Right ventricle myocardium superior (tissue), 1 donor: ENCODE measurements around the gene NT5C3B. TPM values are rescaled to one million over a fixed set of nuclear protein-coding genes. Genes with fewer than 3 reads are reported as not detected.
"Not testable (repeated sequence)": the region's sequence is repeated elsewhere in the genome, so short reads cannot be mapped to it uniquely, and the experiment has no call there.

Source experiments
- ATAC-seq: fragments of 200-7000 bp; cut with Tn5 transposase; one replicate; pipeline ENCODE4 v1.9.1; 2020; ENCODE audit warnings: mild to moderate bottlenecking; ENCODE audit not compliant: poor library complexity
- DNase-seq: peaks from one replicate; pipeline ENCODE4 v3.0.0-alpha.2; 2020
- intact Hi-C: fragments of 100-400 bp; cut with DNase I; formaldehyde crosslinking; loops from one replicate; pipeline ENCODE4 v1.11.2; 2022
- long read RNA-seq: library from polyadenylated mRNA; unstranded; transcript quantifications from one replicate; pipeline ENCODE4 v2.0.0, GENCODE V29; 2021
- total RNA-seq: library from RNA; stranded (reverse); fragmentation: NEBNext Ultra II Directional; extraction: Animal tissue kit (Norgen Biotek cat#: 25700); gene quantifications from one replicate; pipeline ENCODE4 v1.2.1, GENCODE V29; 2021
- donor health status: DM: no; HTN: yes; CAD: no; lungs with severe emphysema.

The NT5C3B gene
- total RNA-seq, result 14.7 TPM
- long read RNA-seq, transcript NT5C3B-216 (8 exons, 1,534 nt), result major isoform, 19 of 28 reads
- long read RNA-seq, partial matches to known transcripts, result 1 of 28 reads
- long read RNA-seq, other reads (novel, unspliced or antisense), result 2 of 28 reads

DNA sequence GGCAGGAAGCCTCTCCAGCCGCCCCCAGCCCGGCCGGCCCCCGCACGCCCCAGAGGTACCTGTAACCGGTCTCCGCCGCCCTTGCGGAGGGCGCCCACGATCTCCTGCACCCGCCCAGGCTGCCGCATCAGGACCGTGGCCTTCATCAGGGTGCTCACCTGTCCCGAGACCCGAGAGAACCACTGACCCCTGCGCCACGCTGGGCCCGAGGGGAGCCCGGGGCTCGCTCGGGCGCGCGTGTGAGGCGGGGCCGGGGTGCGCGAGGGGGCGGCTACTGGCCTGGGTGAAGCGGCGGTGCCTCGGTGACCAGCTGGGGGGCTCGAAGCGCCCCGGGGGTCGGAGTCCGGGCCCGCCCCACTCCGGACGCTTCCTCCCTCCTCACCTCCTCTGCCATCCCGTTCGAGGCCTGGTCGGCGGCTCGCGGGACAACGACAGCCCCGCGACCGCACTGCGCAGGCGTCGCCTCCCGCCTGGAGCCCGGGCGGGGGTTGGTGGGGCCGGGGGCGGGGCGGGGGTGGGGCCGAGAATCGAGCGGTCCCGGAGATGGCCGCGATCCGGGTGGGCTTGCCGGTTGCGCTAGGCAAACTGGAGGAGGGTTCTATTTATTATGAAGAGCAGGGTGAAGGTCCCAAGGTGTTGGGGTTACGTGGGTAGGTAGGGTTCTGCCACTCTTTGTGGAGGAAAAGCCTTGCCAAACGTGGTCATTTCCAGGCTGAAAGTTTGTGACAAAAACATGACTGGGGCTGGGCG lies at the start of gene NT5C3B:
NT5C3B (minus strand) TSS at position 433 of the 750 bp plus-strand sequence; CDS start at position 394, 39 bp downstream.
- DNase-seq, result peak; percentile 80
- ATAC-seq, result peak; percentile 98
- intact Hi-C loops, result no loop called here

DNA sequence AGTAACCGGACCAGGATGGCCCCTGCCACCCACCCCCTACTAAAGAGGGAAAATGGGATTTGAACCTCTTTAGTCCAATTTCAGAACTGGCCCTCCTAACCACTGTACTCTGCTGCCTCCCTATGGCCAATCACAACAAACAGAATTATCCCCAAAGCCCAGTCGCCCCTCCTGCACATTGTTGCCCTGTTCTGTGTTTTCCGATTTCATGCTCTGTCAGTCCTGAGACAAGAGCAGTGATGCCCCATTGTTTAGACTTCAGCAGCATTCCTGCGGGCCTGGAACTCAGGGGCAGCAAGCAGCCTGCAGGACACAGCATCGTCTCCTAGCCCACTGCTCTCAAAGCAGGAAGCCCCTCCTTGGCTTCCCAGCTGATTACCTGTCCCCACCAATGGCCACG lies 49.7 kb upstream of the NT5C3B start:
- intact Hi-C loops, result loop anchor here (10.0 kb wide), 1 partner anchor 151 kb away; the partner anchor contains the start of gene HAP1
- DNase-seq (no peak), ATAC-seq (no peak)

DNA sequence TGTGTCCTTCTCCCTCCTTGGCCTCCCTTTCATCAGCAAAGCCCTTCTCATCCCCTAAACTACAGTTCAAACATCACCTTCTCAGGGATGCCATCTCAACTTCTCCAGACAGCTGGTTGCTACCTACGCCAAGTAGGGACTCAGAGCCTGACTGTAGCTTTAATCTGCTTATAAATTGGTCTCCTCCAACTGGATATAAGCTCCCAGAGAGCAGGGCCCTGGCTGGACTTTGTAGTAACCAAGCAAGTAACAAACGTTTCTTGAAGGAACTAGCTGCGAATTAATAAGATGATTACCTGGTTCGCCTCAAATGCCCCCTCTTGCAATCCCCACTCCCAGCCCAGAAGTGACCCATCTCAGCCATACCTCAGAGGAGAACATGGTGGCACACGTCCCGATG lies 46.7 kb upstream of the NT5C3B start:
- ATAC-seq (no peak), DNase-seq (no peak)
- intact Hi-C loops, result loop anchor here (10.0 kb wide), 1 partner anchor 148 kb away; the partner anchor contains the start of gene HAP1

DNA sequence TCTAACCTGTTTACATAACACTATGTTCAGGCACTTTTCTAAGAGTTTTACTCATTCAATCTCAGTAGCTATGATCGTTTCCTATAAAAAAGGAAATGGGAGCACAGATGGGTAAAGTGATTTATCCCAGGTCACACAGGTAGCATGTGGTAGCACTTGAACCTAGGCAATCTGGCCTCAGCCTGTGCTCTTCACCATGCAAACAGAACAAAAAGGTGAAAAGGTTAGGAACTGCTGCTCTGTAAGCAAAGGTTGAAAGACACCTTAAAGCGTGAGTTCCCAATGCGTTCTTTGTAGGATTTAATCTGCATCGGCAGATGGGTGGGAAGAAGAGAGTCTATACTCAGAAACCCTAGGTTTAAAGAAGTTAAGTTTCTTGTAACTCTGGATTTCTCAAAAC lies 44.1 kb upstream of the NT5C3B start:
- DNase-seq (no peak), ATAC-seq (no peak)
- intact Hi-C loops, result loop anchor here (10.0 kb wide), 1 partner anchor 145 kb away; the partner anchor contains the start of gene HAP1

DNA sequence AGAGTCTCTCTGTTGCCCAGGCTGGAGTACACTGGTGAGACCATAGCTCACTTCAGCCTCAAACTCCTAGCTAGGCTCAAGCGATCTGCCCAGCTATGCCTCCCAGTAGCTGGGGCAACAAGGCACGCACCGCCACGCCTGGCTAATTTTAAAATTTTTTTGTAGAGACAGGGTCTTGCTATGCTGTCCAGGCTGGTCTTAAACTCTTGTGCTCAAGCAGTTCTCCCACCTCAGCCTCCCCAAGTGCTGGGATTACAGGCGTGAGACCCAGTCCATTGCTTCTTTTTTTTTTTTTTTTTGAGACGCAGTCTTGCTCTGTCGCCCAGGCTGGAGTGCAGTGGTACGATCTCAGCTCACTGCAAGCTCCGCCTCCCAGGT lies 38.2 kb upstream of the NT5C3B start:
- ATAC-seq, DNase-seq, intact Hi-C loops: not testable (repeated sequence)

DNA sequence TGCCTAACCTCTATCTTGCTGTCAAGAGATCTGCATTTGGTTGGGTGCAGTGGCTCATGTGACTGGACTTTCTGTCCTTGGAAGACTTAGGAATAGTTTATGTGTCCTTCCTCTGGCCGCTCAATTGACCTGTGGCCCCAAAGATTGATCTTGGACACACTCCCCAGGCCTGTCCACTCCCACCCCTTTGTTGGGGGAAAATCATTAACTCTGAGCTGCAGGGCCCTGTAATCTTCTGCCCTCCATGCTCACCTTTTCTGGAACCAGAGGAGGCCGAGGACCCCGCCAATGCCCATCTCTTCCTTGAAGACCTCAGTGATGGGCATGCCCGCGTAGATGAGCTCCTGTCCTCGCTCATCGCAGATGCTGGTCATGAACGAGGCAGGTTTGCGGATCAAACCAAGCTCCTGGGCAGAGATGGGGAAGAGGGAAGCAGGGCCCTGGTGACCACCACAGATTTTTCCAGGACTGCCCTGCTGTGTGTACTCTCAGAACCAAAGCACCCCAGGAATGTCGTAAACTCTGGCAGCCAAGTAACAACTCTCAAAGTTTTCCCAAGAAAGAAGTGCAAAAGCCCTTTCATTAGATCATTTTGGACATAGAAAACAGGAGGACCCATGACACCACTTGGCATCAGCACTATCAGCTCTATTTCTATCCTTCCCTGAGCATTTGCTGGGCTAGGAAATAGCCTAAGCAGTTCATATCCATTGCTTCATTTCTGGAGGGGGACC lies 37.7 kb upstream of the NT5C3B start:
- intact Hi-C loops, result no loop called here
- ATAC-seq (no peak), DNase-seq (no peak)

DNA sequence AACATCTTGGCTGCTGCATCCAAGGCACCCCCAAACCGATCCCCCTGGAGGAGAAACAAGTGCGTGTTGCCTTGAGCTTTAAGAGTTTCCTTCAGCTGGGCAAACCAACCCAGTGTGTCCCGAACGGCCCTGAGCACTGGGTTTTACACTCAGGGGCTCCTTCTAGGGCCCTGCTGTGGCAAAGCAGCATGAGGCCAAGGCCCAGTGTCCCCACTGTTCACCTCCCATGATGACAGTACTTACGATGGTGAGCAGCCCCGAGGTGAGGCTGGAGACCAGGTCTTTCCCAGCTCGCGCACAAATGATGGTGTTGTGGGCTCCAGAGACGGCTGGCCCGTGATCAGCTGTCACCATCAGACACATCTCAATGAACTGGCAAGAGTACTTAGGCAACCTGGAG lies 35.8 kb upstream of the NT5C3B start:
- intact Hi-C loops, result no loop called here
- ATAC-seq, result no peak
- DNase-seq, result no peak

DNA sequence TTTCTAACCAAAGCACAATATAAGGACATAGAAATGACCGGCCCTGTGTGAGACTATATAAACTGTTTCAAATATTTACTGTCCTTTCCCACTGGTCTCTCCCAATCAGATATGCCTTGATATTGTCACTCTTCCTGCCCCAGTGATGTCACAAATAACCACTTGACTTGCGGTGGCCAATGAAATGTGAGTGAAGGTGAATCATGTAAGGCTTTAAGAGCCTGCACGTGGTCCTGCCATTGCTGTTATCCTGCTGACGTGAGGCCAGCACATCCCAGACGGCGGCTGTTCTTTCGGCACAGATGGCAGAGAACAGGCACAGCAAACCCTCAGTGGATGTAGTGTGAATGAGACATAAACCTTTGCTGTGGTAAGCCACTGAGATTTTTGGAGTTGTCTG lies 34.6 kb upstream of the NT5C3B start:
- intact Hi-C loops, result no loop called here
- DNase-seq, result no peak
- ATAC-seq, result no peak

DNA sequence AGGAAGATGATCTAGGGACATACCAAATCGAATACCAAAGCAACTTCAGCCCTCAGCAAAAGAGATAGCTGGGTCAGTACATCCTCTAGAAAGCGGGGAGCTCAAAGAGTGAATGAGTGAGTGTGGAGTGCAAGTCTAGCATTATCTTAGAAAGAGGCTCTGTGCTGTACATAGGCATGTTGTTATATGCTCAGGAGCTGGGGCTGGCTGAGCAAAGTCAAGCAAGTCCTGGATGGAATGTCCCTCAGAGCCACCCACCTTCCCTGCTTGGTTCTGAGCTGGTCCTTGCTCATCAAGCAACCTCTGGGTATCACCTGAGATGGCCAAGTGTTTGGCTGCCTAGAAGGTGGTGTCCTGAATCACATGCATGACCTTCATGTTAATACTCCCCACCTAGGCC lies 34.1 kb upstream of the NT5C3B start:
- DNase-seq (no peak), ATAC-seq (no peak)
- intact Hi-C loops, result no loop called here

DNA sequence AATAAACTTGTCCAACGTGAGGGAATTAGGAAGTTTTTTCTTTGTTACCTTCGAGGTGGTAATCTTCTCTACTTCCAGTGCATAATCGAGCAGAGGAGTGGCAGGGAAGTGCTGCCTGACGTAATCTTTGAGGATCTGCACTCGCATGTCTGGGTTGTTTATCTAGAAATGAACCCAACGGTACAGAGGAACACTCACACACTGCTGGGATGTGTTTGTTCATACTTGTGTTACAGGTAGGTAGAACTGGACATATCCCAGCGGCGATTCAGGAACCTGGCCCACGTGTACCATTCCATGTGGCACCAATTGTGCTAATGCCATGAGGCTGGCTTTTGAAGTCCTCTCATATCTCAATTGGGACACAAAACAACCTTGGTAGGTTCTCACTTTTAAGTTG lies 33.4 kb upstream of the NT5C3B start:
- ATAC-seq (no peak), DNase-seq (no peak)
- intact Hi-C loops, result no loop called here

DNA sequence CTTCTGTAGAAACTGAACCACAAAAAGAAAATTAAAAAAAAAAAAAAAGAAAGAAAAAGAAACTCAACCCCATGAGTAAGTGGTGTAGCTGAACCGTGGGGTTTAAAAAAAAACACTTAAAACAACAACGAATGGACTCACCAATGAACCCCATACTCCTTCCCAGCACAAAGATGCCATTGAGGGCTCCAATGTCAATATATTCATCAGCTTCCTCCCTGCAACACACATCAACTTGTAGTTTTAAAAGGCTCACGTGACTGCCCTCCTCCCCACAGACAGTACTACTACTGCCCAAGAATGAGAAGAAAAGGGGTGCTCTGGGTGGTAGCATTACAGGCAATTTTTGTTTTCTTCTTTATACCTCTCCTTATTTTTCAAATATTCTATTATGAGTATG lies 32.5 kb upstream of the NT5C3B start:
- DNase-seq (no peak), ATAC-seq (no peak)
- intact Hi-C loops, result no loop called here

DNA sequence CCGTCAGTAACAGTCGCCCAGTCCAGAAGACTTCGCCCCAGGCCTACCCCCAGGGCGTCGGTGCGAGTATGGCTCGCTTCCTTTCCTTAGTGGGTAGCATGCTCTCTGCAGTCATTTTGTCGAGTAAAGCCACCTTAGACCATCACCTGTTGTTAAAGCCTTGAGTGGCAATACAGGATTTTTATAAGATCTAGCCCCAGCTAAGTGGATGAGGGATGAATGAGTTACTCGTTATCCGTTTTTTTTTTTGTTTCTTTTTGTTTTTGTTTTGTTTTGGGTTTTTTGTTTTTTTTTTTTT lies 29.5 kb upstream of the NT5C3B start:
- DNase-seq, result no peak
- intact Hi-C loops, result no loop called here

DNA sequence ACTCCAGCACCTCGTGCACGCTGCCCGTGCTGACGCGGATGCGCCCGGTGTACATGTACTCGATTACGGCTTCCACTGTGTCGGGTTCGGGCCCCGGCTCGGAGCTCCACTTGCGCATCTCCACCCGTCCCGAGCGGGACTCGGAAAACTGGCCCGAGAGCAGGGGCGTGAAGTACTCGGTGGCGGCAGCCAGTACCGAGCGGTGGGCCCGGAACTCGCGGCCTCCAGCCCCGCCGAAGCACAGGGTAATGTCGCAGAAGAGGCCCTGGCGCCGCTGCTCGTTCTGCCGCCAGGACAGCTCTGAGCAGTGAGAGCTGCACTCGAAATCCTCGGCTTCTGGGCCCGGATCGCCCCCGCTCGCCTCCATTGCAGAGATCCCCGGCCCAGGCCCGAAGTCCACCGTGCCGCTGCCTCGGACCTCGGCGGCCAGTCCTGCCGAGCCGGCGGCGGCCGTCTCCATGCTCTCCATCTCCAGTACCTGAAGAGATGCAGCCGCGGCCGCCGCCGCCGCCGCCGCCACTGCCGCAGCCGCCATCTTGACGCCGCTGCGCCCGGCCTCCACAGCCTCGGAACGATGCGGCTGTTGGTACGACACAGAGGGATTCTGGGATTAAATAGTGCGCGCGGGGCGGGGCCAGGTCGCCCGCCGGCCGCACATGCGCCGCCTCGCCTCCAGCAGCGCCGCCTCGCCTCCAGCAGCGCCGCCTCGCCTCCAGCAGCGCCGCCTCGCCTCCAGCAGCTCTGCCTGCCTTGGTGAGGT lies 29.0 kb upstream of the NT5C3B start, which contains the start of gene KLHL11:
KLHL11 (minus strand) TSS at position 588 of the 760 bp plus-strand sequence; CDS start at position 535, 53 bp downstream.
- ATAC-seq (peak; percentile 99), DNase-seq (peak; percentile 93)
- intact Hi-C loops, result no loop called here

More for the DNA sequence above, 29.5 kb upstream of the NT5C3B start:
- ATAC-seq, result no peak

DNA sequence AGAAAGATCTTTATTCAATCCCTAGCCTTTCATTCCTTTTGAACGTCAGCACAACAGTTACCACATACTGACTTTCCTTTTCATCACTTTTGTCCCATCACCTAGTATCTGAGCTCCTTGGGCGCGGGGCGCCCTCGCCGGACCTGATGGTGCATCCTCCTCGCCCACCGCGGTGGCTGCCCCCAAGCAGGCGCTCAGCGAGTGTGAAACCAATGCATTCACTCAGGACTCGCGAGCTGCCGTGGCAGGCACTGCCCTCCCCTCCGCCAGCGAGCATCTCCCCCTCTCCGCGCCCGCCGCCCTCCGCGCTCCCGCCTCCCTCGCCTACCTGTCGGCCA lies 28.4 kb upstream of the NT5C3B start:
- intact Hi-C loops, result no loop called here
- DNase-seq, result no peak
- peak; percentile 54 for ATAC-seq

DNA sequence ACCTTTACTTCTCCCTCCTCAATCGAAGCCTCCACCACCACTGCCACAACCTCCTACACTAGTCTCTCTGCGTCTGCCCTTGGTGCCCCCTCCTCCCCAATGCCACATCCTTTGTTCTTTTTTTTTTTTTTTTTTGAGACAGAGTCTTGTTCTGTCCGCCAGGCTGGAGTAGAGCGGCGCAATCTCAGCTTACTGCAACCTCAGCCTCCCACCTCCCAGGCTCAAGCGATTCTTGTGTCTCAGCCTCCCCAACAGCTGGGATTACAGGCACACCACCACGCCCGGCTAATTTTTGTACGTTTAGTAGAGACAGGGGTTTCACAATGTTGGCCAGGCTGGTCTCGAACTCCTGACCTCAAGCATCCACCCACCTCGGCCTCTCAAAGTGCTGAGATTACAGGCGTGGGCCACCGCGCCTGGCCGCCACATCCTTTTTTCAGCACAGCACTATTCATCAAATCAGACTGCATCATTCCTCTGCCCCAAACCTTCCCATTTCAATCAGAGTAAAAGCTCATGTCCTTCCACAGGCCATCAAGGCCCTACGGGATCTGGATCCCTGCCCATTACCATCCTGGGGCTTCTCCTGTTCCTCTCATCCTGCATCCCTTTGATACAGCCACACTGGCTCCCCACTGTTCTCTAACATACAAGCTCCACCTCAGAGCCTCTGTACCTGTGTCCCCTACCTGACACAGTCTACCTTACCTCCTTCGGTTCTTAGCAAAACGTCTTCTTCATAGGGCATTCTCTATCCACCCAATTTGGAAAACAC lies 27.2 kb upstream of the NT5C3B start:
- intact Hi-C loops, result no loop called here
- ATAC-seq, result no peak
- no peak for DNase-seq

DNA sequence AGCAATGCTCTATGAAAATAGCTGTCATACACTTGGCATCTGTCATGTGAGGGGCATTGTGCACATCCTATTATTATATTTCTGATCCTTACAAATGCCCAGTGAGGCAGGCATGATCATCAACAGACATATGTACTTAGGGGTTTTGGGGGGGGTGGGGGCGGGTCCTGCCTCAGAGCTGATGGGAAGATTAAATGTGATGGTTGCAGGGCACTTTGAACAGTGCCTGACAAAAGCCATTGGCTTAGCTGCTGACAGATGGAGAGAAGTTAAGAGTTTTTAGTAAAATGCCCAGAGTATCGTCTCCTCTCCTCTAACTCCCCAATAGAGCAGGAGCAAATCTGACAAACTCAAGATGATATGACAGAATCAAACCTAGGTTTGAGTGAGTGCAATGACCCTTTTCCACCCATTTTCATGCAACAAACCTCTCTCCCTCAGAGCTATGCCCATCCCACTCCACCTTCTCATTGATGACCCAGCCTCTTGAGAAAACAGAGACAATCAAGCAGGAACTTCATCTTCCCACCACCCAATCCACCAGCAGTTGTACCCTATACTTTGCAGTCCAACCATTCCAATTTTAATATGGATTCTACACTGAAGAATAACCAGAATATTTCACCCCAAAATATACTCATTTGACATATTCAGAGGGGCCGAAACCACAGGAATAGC lies 24.4 kb upstream of the NT5C3B start:
- intact Hi-C loops, result no loop called here
- DNase-seq (no peak), ATAC-seq (no peak)

DNA sequence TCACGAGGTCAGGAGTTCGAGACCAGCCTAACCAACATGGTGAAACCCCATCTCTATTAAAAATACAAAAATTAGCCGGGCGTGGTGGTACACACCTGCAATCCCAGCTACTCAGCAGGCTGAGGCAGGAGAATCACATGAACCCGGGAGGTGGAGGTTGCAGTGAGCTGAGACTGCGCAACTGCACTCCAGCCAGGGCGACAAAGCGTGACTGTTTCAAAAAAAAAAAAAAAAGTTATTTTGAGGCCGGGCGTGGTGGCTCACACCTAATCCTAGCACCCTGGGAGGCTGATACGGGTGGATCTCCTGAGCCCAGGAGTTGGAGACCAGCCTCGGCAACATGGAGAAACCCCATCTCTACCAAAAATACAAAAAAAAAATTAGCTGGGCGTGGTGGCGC lies 15.3 kb upstream of the NT5C3B start:
- ATAC-seq, DNase-seq, intact Hi-C loops: not testable (repeated sequence)
